GM21423 (cell line): ENCODE measurements around the gene KCNJ18.
"Not testable (repeated sequence)": the region's sequence is repeated elsewhere in the genome, so short reads cannot be mapped to it uniquely, and the experiment has no call there.

Experiments used
- ATAC-seq: cut with Tn5 transposase; IDR thresholded peaks from one replicate; pipeline ENCODE4 v1.9.1; 2021; ENCODE audit warnings: mild to moderate bottlenecking, moderate library complexity; ENCODE audit not compliant: unreplicated experiment

KCNJ18 gene

DNA sequence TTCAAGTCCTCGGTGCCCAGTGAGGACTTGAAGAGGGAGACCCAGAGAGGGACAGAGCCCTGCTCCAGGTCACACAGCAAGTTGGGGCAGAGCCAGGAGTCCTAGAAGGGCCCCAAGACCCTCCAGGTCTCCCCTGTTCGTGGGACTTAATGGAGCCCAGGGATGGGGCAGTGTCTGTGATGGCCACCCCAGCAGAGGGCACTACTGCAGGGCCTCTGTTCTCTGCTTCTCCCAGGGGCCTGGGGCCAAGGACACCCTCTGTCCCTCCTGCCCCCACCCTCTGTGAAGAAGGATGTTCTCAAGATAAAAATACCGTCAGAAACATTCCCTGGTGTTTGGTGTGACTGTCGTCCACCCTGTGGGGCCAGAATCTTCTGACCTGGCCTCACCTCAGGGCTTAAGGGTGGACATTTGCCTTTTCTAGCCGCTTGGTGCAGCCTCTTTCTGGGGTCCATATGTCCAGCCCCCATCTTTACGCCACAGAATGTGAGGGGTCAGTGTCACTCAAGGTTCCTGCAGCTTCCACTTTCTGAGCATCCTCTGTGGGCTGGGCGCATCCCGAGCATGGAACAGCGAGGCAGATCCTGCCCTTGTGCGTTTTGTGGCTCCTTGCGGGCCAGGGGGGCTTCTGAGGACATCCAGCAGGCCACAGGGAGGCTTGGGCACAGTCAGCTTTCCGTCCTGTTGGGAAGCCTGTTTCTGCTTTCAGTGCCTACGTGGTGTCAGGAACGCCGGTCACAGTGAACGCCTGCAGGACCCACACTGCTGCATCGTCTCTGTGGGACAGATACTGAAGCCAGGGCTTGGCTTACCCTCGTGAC lies at the start of gene KCNJ18:
TSS of gene KCNJ18 (plus strand) at position 641 of the 821 bp plus-strand sequence. CDS start 10,264 bp downstream, outside the sequence.
- ATAC-seq, result not testable (repeated sequence)

DNA sequence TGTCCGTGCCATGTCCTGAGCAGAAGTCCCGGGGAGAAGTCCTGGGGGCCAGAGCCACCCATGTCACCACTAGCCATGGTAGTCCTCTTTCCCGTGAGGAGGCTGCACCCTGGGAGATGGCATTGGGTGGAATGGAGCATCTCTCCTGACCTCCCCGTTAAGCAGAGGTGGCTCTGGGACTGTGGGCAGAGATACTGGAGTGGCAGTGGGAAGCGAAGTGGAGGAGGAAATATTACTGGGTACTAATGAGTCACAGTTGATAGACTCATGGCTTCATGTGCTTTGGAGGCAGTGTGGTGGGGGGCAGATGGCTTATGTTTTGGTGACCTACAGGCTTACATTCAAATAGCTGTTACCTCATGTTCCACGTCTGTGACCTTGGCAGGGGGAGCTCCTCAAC lies 44.2 kb upstream of the KCNJ18 start:
- not testable (repeated sequence) for ATAC-seq

GRCh38 chr17:21650043-21650442 lies 42.3 kb upstream of the KCNJ18 start:
- not testable (repeated sequence) for ATAC-seq

- ATAC-seq, result not testable (repeated sequence)
Observed at GRCh38 chr17:21652049-21652448, 40.3 kb upstream of the KCNJ18 start.

DNA sequence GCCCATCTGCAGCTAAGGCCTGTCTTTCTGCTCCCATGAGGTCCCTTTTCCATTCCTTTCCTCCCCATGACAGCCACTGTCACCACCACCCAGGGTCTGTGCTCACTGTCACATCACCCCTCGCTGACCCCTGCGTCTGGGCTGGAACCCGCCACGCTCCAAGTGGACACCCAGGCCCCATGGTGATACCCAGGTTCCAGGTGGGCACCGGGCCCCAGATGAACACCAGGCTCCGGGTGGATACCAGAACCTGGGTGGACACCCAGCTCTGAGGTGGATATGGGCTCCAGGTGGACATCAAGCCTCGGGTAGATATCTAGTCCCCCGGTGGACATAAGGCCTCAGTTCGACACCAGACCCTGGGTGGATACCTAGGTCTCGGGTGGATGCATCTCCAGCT lies 39.1 kb upstream of the KCNJ18 start:
- ATAC-seq, result not testable (repeated sequence)

DNA sequence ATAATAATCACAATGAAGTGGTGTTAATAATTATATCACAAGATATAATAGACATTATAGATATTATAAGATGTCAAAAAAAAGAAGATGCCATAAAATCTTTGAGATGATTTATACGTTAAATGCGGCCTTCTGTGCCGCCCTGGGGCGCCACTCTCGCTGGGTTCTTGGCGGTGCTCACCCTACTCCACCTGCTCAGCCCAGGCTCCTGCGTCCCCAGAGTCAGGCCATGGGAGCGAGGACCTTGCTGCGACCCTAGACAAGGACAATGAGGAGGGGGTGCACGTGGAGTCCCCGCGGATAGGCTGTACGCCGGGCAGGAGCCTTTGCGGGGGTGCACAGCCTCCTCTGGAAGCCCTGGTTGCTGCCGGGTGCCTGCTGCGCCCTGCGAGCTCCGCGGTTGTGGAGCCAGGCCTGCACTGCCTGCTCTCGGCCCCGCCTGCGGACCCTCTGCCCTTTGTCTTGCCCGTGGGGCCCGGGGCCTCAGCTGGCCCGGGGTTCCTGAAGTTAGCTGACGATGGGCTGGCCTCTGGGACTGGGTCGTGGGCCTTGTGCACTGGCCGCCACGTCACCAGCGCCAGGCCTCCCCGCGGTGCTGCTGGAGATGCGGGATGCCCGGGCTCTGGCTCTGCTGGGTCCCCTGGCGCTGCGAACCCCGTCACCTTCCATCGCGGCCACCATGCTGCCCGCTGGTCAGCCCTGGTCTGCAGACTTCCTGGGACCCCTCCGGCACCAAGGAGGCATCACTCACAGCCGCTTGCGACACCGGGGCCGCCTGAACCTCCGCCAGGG lies 35.6 kb upstream of the KCNJ18 start:
- ATAC-seq, result not testable (repeated sequence)

- ATAC-seq, result not testable (repeated sequence)
Observed at GRCh38 chr17:21659635-21660034, 32.7 kb upstream of the KCNJ18 start.

DNA sequence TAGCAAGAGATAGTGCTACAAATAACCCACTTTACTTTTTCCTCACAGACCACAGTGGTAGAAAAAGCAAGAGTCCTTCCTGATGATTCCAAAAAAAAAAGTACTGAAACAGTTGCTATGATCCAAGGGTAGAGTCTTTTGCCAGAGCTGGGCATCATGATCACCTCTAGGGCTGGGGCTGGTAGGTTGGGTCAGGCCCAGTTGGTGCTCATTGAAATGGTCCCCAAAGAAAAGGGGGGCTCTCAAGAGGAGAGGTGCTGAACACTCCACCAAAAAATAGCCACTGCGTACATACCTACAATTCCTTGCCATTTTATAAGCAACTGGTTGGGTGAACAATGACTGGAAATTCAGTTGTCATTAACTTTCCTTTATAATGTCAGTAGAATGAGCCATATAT lies 30.9 kb upstream of the KCNJ18 start:
- not testable (repeated sequence) for ATAC-seq

DNA sequence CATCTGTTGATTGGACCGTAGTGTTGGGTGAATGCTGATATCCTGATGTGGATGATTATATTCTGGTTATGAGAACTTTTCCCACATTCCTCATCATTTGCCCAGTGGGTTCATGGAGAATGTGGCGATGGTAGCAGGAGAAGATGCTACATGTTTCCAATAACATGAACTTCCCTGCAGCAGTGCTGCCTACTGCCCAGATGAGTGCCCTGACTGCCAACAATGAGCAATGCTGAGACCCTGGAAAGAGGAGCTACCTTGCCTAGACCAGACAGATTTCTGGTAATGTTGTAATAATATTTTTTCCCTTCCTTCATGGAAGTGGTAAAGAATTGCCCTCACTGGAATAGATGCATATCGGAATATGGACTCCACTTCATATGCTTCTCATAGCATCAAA lies 29.2 kb upstream of the KCNJ18 start:
- not testable (repeated sequence) for ATAC-seq

GRCh38 chr17:21663614-21664474 lies 28.5 kb upstream of the KCNJ18 start:
- not testable (repeated sequence) for ATAC-seq

GRCh38 chr17:21665171-21665570 lies 27.2 kb upstream of the KCNJ18 start:
- not testable (repeated sequence) for ATAC-seq

DNA sequence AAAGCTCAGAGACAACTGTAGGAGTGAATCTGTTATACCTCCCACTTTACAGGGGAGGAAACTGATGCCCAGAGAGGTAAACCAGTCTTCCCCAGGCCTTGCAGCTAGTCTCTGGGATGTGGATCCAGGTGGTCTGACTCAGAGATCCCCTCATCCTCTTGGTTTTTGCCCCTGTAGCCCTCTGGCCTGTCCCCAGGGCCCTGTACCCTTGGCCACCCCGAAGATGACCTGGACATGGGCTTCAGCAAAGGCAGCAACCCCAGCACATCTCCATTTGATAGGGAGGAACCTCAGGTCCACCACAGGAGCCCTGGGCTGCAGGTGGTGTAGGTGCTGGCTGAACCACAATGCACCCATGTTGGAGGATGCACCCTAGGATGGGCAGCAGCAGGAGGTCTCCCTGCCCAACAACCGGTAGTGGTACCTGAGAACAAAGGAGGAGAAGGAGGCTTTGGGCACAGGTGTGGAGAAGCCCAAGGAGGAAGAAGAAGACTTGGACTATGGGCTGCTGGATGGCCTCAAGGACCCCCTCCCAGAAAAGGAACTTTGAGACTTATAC lies 26.3 kb upstream of the KCNJ18 start:
- ATAC-seq, result not testable (repeated sequence)

DNA sequence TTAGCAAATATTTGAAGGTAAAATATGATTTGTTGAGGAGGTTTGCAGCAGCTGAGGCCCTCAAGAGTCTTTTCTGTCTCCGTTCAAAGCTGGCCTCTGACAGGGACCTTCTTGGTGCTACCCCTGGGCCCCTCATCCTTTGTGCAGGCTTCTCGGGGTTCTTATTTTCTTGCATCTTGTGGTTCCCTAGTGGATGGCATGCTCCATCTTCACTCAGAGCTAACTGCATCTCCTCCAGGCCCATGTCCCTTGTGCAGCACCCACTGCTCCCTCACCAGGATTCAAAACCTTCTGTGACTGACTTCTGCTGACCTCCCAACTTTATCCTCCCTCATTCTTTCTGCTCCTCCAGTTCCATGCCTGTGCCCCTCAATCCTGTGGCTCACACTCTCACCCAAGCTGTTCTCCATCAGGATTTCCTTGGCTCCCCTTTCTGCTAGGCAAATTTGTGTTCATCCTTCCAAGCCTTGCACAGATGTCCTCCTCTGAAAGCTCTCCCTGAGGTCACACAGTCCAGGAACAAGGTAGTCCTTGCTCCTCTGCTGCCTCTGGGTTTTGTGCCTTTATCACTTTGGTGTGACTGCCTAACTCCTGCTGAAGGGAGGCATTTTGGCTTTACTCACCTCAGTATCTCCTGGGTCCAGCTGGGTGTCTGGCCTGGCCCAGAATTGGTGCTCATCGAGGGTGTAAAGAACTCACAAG lies 25.5 kb upstream of the KCNJ18 start:
- ATAC-seq, result not testable (repeated sequence)

DNA sequence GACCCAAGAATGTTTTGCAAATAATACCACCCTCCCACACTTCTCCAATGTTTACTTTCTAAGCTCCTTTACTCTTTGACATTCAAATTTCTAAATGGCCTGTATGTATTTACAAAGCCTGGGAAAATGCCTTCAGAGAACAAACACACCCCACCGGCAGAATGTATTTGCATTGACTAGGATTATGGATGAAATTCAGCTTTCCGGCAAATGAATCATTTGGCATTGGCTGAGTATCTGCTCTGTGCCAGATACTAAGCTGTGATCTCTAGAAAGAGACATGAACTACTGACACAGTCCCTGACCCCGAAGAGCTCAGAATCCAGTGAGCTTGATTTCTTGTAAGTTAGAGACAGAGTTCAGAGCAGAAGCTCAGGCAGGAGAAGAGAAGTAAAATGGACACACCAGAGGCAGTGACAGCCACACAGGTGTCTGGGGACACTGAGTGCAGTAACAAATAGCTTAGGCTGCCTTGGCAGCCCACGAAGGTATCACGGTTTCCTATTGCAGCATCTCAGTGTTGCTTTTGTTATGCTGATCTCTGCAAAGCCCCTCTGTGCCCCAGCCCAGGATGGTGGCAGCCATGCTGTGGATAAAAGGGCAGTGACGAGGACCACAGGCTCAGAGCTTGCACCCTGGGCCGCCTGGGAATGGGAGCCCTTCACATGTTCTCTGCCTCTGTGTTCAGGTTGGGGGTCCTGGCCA lies 24.8 kb upstream of the KCNJ18 start:
- ATAC-seq, result not testable (repeated sequence)

- not testable (repeated sequence) for ATAC-seq
Observed at GRCh38 chr17:21668118-21668488, 24.2 kb upstream of the KCNJ18 start.

GRCh38 chr17:21668746-21669508 lies 23.4 kb upstream of the KCNJ18 start:
- not testable (repeated sequence) for ATAC-seq

GRCh38 chr17:21669616-21670360 lies 22.5 kb upstream of the KCNJ18 start:
- ATAC-seq, result not testable (repeated sequence)
